ENCODE results near the gene UROC1.

DNA sequence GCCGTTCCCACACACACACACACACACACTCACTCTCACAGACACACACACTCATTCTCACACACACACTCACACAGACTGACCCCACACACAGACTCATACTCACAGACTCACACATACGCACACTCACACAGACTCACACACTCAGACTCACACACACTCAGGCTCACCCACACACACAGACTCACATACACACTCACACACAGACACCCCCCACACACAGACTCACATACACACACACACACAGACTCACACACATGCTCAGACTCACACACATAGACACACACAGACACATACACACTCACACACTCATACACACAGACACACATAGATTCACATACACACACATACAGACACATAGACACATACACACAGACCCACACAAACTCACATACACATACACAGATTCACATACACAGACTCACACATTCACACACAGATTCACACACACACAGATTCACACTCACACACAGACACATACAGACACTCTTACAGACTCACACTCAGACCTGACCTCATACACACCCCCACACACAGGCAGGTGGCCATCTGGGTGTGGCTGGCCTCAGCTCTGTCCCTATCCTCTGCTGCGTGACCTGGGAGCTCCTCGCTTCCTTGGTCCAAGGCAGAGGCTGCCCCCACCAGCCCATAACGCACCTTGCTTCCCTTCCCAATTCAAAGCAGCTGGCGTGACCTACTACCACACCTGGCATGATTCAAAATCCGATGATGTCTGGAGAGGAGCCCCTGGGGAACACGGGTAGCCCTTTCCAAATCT, 39.3 kb upstream of the UROC1 start:
- TF ChIP-seq POLR2AphosphoS5 (IDR thresholded peaks at IDR 0.05; ENCODE audit: borderline replicate concordance, low read depth, low read length) (no peak), EZH2 (IDR thresholded peaks at IDR 0.05) (no peak), FOXP2 (optimal IDR thresholded peaks at IDR 0.05; ENCODE audit: control extremely low read depth, extremely low read length, insufficient read depth) (no peak)

All from SK-N-MC (cell line).